ENCODE results near the gene NBPF4. TPM values are rescaled to one million over a fixed set of nuclear protein-coding genes. Genes with fewer than 3 reads are reported as not detected.
"Not testable (repeated sequence)": the region's sequence is repeated elsewhere in the genome, so short reads cannot be mapped to it uniquely, and the experiment has no call there.

NBPF4 gene, protein sequence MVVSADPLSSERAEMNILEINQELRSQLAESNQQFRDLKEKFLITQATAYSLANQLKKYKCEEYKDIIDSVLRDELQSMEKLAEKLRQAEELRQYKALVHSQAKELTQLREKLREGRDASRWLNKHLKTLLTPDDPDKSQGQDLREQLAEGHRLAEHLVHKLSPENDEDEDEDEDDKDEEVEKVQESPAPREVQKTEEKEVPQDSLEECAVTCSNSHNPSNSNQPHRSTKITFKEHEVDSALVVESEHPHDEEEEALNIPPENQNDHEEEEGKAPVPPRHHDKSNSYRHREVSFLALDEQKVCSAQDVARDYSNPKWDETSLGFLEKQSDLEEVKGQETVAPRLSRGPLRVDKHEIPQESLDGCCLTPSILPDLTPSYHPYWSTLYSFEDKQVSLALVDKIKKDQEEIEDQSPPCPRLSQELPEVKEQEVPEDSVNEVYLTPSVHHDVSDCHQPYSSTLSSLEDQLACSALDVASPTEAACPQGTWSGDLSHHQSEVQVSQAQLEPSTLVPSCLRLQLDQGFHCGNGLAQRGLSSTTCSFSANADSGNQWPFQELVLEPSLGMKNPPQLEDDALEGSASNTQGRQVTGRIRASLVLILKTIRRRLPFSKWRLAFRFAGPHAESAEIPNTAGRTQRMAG
- total RNA-seq, result not detected
- long read RNA-seq, result 0 reads

DNA sequence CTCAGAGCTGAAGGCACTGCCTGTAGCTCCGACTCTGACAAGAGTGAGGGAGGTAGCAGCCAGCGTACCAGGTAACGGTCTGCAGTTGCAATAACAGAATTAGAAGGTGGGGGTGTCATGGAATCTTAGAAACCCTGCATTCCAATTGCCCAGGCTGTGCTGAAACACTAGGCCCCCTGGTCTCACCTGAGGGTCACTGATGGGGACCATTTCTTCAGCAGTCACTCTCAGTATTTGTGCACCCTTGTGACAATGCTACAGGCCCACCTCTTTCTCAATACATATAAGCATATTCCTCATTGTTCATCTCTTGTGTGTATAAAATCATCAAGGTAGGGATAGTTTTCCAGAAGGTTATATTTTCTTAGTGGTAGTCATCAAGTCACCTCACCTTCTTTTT, at the start of gene NBPF4:
Gene NBPF4, minus strand, starts transcription at position 101 of the 400 bp plus-strand sequence. CDS start 315 bp downstream, outside the sequence.
- intact Hi-C loops (cut with DNase I); ATAC-seq (ENCODE audit: poor library complexity); DNase-seq: not testable (repeated sequence)

DNA sequence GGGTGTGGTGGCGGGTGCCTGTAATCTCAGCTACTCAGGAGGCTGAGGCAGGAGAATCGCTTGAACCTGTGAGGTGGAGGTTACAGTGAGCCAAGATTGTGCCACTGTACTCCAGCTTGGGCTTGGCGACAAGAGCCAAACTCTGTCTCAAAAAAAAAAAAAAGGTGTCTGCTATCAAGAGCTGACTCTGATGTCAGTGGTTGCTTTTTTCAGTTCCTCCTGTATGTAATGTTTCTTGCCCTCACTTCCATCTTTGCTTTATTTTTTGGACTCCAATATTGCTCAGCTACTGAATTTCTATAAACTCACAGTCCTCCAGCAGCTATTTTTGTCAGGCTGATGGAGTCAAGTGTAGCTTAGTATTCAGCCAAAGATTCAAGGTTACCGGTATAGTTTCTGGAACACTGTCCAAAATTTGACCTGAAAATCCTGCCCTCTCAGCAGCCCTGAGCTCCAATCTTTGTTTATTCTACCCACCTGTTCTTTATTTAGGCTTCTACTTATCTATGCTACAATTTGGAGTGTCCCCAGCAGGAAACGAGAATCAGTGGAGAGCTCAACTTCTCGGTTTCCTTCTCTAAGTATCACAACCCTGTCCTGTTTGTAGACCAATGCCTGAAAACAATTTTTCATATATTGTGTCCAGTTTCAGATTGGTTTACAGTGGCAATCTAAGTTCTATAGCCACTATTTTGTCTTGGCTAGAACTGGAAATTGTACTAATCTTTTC, 38.8 kb upstream of the NBPF4 start:
- DNase-seq; ATAC-seq (ENCODE audit: poor library complexity); intact Hi-C loops (cut with DNase I): not testable (repeated sequence)

DNA sequence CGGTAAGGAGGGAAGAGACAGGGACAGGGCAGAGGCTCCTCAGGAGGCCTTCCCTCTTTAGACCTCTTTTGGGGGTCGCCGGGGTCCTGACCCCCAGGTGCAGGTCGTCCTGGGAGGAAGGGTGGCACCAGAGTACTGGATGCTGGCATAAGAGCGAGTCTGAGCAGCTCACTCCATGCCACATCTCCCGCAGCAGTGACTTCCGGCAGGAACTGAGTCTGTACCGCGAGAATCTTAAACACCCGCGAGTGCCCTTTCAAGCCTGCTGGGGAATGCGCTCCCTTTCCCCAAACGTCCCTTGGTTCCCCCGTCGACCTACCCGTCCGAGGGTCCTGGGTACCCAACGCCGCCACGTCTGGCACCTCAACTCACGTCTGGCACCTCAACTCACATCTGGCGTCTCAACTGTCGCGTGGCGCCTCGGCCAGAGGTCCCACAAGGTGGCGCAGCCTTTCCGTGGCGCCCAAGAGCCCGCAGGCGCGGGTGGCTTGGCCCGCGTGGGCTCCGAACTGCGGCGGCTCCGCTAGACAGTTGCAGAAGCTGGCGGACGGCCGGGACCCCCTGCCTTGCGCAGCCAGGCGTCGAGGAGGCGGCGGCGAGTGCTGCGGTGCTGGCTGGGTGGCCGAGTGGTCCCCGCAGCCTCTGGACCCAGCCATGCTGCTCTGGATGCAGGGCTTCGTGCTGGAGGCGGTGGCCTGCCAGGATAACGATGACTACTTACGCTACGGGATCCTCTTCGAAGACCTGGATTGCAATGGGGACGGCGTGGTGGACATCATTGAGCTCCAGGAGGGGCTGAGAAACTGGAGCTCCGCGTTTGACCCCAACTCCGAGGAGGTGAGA, 28.8 kb upstream of the NBPF4 start:
- DNase-seq; intact Hi-C loops (cut with DNase I); ATAC-seq (ENCODE audit: poor library complexity): not testable (repeated sequence)

DNA sequence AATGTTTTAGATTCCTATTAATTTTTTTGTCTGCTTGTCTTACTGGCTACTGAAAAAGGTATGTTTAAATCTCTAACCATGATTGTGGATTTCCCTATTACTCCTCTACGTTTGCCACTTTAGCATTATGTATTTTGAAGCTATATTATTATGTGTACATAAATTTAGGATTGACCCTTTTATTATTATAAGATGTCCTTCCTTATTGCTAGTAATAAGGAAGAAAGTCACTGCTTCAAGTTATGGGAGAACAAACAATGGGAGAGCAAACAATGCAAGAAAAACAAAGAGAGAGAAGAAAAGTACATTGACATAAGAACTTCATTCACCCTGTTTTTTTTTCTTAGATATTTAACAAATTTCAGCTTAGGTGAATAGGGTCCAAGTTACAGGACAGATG, 23.2 kb upstream of the NBPF4 start:
- intact Hi-C loops (cut with DNase I); ATAC-seq (ENCODE audit: poor library complexity); DNase-seq: not testable (repeated sequence)

DNA sequence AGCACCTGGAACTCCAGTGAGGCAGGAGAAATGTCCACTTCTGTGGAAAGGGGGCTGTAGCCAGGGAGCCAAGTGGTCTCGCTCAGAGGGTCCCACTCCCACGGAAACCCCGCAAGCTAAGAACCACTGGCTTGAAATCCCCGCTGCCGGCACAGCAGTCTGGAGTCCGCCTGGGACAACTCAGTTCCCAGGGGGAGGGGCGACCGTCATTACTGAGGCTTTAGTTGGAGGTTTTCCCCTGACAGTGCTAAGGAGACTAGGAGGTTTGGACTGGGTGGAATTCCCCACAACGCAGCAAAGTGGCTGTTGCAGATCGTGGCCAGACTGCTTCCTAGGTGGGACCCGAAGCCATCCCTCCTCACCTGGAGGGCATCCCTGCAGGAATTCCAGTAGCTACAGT, 18.1 kb upstream of the NBPF4 start:
- intact Hi-C loops (cut with DNase I); ATAC-seq (ENCODE audit: poor library complexity); DNase-seq: not testable (repeated sequence)

DNA sequence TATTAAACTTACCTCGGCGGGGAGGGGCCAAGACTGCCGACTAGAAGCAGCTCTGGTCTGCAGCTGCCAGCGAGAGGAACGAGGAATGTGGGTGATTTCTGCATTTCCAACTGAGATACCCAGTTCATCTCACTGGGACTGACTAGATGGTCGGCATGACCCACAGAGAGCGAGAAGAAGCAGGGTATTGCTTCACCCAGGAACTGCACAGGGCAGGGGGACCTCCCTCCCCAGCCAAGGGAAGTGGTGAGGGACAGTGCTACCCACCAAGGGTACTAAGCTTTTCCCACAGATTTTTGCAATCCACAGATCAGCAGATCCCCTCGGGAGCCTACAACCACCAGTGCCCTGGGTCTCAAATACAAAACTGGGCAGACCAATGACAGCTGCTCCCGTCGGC, 17.6 kb upstream of the NBPF4 start:
- intact Hi-C loops (cut with DNase I); ATAC-seq (ENCODE audit: poor library complexity): not testable (repeated sequence)

DNA sequence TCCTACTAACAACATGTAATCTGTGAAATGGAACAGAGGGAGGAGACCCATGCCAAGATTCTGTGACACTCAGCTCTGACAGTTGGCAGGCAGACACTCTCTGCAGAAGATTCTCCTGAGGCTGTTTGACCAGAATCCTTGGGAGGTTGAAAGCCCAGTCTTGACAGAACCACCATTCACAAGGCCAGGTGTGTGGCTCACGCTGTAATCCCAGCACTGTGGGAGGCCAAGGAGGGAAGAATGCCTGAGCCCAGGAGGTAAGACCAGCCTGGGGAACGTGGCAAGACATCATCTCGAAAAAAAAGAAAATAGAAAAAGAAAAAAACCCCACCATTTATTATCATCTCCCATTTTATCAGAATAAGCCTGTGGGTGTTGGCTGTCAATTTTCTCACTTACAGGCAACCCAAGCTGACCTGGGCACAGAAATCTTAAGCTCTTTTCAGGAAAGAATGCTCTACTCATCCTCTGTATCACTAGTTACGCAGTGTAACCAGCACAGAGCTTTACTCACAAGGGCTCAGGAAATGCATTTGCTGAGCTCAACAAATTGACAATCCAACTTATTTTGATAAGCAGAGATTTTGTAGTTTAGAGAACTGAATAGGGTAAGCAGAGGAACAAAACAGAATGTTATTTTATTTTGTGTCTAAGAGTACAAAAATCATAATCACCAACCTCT, 16.8 kb upstream of the NBPF4 start:
- ATAC-seq (ENCODE audit: poor library complexity); DNase-seq; intact Hi-C loops (cut with DNase I): not testable (repeated sequence)

More for the DNA sequence above, 17.6 kb upstream of the NBPF4 start:
- DNase-seq, result not testable (repeated sequence)

DNA sequence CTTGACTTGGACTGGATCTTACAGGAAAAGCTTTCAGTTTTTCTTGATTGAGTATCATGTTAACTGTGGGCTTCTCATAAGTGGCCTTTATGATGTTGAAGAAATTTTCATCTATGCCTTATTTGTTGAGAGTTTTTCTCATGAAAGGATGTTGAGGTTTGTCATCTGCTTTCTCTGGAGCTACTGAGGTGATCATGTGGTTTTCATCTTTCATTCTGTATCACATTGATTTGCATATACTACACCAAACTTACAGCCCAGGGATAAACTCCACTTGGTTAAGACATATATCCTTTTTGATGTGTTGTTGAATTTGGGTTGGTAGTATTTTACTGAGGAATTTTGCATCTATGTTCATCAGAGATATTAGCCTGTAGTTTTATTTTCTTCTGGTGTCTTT, 11.6 kb upstream of the NBPF4 start:
- DNase-seq; ATAC-seq (ENCODE audit: poor library complexity); intact Hi-C loops (cut with DNase I): not testable (repeated sequence)

DNA sequence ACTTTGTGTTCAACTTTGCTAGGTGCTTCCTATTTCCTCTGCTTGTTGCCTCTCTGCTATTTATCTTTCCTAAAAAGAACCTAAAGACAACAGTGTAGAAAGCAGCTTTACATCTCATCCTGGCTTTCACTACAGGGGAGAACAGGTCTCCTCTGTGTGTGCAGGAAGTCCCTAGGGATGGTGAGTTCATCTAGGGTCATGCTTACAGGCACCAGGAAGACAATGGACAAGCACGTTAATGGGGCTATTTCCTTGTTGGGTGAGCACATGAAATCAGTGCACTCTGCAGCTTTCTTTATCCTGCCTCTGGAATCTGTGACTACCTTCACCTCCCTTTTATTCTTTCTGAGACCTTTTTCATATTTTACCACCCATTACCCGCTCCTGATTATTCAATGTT, 4.5 kb downstream of the NBPF4 start:
- ATAC-seq (ENCODE audit: poor library complexity); intact Hi-C loops (cut with DNase I); DNase-seq: not testable (repeated sequence)

DNA sequence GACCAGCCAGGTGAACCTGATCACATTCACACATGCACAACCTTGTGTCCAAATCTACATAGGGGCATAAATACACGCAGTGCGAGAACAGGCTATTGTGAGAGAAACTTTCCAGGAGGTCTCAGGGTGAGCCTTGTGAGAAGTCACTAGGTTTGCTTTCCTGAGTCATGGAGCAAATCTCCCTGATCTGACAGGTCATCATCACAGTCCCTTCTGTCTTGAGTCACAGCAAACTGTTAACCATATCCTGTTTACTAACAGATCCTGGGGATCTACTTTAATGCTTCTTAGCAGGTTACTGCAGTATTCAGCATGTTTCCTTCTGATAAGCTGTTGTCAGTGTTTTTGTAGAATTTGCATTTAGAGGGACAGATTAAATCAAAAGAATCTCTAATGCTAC, 8.6 kb downstream of the NBPF4 start:
- ATAC-seq (ENCODE audit: poor library complexity); DNase-seq; intact Hi-C loops (cut with DNase I): not testable (repeated sequence)

DNA sequence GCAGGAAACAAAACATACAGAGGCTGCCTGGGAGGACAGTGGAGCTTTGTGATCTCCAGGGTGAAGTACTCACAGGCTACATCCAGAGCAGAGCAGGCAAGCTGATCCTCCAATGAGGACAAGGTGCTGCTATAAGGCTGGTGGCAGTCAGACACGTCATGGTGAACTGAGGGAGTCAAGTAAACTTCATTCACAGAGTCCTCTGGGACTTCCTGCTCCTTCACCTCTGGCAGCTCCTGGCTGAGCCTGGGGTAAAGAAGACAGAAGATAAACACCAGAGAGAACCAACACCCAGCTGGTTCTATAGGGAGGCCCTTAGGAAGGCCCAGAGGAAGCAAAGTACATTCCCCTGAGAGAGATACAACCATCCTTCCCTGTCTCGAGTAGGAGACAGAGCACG, 11.7 kb downstream of the NBPF4 start:
- DNase-seq; intact Hi-C loops (cut with DNase I); ATAC-seq (ENCODE audit: poor library complexity): not testable (repeated sequence)

DNA sequence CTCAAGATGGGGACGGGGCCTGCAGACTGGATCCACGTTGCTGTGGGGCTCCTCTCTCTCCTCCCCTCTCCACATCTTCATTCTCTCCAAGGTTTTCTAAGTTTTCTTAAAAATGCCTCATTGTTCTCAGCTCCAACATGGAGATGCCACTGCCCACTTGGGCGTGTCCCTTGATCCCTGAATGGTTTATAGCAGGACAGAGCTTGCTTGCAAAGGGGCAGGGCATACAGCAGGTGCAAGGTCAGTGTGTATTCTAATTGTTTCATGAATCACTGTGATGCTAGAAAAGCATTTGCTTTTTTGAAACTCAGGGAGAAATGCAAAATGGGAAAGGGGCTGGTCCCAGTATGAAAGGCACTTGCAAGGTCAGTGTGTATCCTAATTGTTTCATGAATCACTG, 13.9 kb downstream of the NBPF4 start:
- intact Hi-C loops (cut with DNase I); DNase-seq; ATAC-seq (ENCODE audit: poor library complexity): not testable (repeated sequence)

DNA sequence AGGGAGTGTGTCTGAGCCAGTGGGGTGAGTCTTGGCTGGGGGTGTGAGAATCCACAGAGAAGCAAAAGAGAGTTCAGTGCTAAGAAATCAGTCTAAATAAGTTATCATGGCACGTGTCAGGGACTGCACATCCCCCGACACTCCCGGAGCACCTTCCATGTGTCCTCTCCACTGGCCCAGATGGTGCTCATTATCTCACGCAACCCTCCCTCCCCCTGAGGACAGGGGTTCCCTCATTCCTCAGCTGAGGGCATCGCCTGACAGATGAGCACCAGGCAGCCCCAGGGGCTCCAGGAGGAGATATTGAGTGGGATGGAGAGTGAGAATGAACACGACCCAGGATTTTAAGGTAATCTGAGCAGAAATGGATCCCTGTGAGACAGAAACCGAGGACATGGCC, 16.1 kb downstream of the NBPF4 start:
- DNase-seq; ATAC-seq (ENCODE audit: poor library complexity); intact Hi-C loops (cut with DNase I): not testable (repeated sequence)

DNA sequence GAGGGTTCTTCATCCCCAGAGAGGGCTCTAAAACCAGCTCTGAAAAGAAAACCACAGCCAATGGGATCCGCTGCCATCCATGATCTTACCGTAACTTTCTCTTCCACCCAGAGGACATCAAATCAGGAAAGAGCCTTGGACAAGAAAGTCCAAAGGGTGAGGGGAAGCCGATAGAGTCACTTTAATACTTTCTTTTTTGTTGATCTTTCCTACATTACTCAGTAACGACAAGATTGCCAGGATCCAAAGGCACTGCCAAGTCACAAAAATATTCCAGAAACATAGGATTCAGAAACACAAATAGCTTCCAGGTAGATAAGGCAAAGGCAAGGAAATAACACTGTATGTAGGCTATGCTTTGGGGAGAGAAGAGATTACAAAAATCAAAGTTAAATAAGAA, 17.0 kb downstream of the NBPF4 start:
- ATAC-seq (ENCODE audit: poor library complexity); DNase-seq; intact Hi-C loops (cut with DNase I): not testable (repeated sequence)

DNA sequence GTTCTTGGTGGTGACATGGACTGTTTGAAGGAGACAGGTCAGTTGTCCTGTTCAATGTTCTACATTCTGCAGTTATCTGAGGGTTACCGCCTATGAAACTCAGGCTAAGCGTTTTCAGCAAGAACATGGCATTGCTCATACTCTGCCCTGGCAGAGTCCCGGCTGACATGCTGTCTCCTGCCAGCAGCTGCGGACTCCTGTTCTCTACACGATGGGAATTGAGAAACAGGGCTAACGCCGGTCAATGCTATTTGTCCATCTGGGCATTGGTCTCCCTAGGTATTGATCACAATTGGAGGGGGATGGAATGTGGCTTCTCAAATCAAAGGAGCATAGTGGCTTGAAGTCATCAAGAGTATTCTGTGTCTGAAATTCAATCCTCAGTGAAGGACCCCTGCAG, 20.6 kb downstream of the NBPF4 start:
- intact Hi-C loops (cut with DNase I); DNase-seq; ATAC-seq (ENCODE audit: poor library complexity): not testable (repeated sequence)

DNA sequence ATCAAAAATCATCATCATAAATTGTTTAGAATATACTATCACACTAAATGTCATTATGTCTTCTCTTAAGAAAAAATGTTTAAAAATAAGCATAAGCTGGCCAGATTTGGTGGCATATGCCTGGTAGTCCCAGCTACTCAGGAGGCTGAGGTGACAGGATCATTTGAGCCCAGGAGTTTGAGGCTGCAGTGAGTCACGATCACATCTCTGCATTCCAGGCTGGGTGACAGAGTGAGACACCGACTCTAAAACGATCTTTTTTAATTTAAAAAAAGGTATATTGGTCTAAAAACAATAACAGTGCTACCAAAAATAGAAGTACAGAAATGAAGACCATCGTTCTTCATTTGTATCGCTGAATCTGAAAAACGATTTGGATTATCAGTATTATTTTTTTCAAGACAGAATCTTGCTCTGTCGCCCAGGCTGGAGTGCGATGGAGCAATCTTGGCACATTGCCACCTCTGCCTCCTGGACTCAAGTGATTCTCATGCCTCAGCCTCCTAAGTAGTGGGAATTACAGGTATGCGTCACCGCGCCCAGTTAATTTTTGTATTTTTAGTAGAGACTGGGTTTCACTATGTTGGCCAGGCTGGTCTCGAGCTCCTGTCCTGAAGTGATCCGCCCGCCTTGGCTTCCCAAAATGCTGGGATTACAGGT, 26.2 kb downstream of the NBPF4 start:
- intact Hi-C loops (cut with DNase I); DNase-seq; ATAC-seq (ENCODE audit: poor library complexity): not testable (repeated sequence)

DNA sequence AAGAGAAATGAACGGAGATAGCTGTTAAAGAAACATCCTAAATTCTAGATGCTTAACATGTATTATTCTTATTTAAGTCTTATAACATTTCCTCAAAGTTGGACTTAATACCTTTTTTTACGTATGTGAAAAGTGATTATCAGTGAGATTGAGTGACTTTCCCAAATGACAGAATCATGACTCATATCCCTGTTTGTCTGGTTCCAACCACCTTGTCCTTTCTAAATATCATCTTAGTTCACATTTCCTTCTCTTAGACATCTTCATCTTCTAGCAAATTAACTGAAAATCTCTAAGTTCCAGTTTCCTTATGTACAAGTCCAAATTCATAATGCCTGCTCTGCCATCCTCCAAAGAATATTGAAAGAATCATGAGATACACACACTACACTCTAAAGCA, 26.9 kb downstream of the NBPF4 start:
- ATAC-seq (ENCODE audit: poor library complexity); intact Hi-C loops (cut with DNase I); DNase-seq: not testable (repeated sequence)

Data from Right ventricle myocardium superior (tissue), 1 donor.